ENCODE measurements around the gene MAP3K21.
A peak's percentile ranks its signal among the peaks of the same experiment; 100 is the strongest.

Gene MAP3K21

DNA sequence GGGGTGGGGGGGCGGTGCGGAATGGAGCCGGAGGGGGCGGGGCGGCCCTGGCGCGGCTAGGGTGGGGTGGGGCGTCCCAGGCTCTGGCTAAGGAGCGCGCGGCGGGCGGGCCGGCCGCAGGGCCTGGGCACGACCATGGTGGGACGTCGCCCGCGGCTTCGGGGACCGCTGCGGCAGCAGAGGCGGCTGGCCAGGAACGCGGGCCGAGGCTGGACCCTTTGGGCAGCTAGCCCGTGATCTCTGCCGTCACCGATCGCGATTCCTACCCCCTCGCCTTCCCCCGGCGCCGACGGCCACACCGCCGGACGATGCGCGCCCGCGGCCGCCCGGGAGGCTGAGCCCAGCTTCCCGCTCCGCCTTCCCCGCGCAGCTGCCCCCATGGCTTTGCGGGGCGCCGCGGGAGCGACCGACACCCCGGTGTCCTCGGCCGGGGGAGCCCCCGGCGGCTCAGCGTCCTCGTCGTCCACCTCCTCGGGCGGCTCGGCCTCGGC lies at the start of gene MAP3K21:
MAP3K21 (plus strand) TSS at position 74 of the 491 bp plus-strand sequence; CDS start at position 379, 305 bp downstream.
- DNase-seq (ENCODE audit: low read depth in 2 of 2, low spot score in 1 of 2): no peak

DNA sequence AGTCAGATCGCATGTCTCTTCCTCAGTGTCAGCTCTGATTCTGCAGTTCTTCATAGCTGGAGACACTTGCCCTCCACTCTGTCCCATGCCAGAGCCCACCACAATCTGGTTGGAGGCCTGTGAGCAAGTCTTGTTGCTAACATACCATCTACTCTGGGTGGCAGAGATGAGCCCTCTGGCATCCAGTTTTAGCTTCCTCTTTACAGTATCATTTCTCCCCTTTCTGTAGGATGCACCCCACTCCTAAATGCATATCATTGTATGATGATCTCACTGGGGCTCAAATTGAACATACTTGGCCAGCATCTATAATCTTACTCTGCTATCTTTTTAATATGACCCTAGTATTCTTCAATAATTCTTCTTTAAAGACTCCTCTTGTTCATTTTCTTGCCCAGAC lies 48.9 kb upstream of the MAP3K21 start:
- no peak for DNase-seq (ENCODE audit: low read depth in 2 of 2, low spot score in 1 of 2)

- DNase-seq (ENCODE audit: low read depth in 2 of 2, low spot score in 1 of 2): no peak
Measured at GRCh38 chr1:233279971-233280370, 47.6 kb upstream of the MAP3K21 start.

DNA sequence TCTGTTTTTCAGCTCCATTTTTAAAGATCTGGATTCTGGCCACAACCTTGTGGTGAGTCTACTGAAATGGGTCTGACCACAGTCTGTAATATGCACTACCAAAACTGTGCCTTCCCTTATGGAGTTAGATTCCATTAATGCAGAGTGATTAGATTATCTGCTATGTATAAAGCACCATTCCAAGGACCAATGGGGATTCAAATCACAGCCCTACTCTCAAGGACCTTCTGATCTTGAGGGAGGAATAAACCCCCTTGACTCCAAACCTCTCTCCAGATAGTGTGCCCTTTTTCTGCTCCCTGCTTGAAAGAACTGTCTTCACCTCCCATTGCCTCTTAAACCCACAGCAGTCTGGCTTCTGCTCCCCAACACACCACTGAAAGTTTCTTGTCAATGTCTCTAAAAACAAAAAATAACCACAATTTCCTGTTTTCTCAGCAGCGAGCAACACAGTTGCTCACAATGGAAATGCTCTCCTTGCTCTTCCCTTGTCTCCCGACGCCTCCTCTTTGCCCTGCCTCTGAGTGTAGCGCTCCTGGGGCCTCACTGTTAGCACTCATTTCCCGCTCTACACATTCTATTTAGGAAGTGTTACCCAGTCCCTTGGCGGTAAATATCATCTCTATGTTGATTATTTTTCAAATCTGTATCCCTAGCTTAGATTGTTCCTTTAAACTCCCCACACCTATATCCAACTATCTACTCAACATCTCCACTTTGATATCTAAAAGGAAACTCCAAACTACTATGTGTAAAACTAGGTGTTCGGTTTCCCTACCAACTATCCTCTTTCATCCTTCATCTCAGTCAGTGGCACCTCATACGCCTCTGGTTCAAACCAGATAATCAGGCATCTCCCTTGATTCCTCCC lies 45.6 kb upstream of the MAP3K21 start:
- DNase-seq (ENCODE audit: low read depth in 2 of 2, low spot score in 1 of 2): no peak

GRCh38 chr1:233282582-233282886 lies 45.0 kb upstream of the MAP3K21 start:
- DNase-seq (ENCODE audit: low read depth in 2 of 2, low spot score in 1 of 2): no peak

DNA sequence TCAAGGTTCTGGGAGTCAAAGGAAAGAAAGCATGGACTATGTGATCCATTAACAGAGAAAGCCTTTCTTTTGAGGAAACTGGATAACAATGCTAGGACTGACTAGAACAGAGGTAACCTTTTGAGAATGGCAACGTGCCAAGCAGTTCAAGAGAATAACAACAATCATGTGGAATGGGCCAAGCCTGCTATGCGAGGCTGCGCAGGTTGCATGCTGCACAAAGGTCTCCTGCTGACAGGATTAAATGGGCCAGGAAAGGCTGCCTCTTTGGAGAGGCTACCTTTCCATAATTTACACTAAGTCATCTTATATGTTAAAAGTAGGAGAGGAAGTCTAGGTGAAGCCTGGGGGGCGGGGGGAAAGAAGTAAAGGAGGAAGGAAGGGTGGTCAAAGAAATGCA lies 37.8 kb upstream of the MAP3K21 start:
- DNase-seq (ENCODE audit: low read depth in 2 of 2, low spot score in 1 of 2): no peak

DNA sequence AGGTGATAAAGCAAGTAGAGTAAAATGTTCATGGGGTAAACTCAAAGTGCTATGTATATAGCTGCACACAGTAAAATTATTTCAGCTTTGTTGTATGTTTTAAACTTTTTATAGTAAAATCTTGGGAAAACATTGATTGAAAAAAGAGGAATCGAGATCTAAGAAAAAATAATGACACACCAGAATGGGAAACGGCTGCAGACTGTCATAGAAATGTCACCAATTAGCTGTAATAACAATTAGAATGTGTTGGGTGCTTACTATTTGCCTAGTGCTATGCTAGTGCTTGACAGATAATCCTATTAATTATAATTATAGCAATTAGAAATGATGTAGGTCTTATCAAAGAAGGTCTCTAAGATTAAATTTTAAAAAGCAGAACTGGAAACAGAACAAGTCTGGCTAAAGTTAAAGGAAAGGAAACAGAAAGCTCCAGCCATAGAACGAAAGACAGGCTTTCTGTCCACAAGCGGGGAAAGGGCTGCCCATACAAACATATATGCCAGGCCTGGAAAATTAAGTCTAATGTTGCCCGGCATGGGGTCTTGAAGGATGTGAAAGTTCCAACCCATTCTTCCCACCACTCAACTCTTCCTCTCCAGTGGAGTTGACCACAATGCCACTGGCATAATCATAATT lies 37.0 kb upstream of the MAP3K21 start:
- no peak for DNase-seq (ENCODE audit: low read depth in 2 of 2, low spot score in 1 of 2)

DNA sequence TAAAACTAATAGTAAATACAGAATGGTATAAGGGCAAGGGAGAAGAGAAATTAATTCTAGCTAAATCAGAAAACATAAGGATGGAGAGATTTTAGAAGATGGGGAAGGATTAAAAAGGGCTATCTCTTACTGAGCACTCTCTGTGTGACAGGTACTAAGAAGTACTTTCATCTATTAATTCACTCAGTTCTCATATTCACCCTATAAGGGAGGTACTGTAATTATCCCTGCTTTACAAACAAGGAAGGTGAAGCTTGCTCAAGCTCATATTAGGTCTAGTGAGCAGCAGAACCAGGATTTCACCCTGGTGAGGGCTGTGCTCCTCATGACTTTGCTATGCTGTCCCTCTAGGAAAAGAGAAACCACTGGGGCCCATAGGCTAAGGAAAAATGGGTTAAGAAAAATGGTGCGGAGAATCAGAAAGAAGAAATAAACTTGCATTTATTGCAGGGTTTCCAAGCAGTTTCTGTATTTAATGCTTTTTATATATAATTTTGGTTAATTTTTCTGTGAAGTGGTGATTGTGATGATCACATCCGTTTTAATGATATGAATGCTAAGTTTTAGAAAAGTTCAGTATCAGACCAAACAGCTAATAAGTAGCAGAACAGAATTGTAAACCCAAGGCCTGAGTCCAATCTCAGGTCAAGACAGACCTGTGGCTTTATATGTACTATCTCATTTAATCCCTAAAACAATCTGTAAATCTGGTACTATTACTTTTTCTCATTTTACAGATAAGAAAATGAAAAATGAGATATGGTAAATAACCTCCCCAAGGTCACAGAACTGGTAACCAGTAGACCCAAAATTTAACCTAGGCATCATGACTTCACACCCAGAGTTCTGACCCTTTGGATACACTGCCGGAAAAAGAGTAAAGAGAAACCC lies 33.7 kb upstream of the MAP3K21 start:
- no peak for DNase-seq (ENCODE audit: low read depth in 2 of 2, low spot score in 1 of 2)

DNA sequence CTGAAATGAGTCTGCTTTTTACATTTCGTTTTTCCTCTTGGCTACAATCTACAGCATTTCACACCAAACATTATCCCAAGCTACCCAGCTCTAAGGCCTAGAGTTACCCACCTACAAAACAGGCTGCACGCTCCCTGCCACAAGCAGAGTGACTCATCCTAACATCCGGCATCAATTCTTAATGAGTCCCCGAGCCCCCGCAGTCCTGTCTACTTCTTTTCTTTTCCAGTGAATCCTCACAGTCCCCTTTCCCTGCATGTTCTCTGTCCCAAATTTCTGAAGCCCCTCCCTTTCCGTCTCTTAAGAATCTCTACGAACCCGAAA lies 32.6 kb upstream of the MAP3K21 start:
- DNase-seq (ENCODE audit: low read depth in 2 of 2, low spot score in 1 of 2): peak in 1 of 2 donors; percentile 12

GRCh38 chr1:233295237-233295974 lies 32.1 kb upstream of the MAP3K21 start, which contains the start of gene PCNX2:
PCNX2 (minus strand) TSS chr1:233295725; CDS start chr1:233295478, 247 bp downstream.
- DNase-seq (ENCODE audit: low read depth in 2 of 2, low spot score in 1 of 2): peak; percentile 27 to 38

DNA sequence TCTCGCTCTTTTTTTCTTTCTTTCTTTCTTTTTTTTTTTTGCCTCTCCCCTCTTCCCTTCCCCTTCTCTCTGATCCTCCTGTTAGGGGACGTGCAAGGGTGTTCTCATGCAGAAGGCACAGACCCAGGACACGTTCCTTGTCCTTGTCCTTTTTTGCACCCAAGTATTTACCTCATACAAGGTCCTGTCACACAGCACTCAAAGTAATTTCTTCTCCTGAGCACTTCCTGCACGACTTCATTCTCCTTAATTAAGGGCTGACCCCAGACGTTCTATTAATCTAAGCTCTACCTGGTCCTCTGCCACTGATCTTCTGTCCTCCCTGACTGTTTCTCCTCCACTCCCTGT lies 31.6 kb upstream of the MAP3K21 start:
- no peak for DNase-seq (ENCODE audit: low read depth in 2 of 2, low spot score in 1 of 2)

- DNase-seq (ENCODE audit: low read depth in 2 of 2, low spot score in 1 of 2): no peak
Measured at GRCh38 chr1:233299450-233299849, 28.1 kb upstream of the MAP3K21 start.

GRCh38 chr1:233300326-233300725 lies 27.2 kb upstream of the MAP3K21 start:
- DNase-seq (ENCODE audit: low read depth in 2 of 2, low spot score in 1 of 2): no peak

GRCh38 chr1:233304489-233305102 lies 22.9 kb upstream of the MAP3K21 start:
- no peak for DNase-seq (ENCODE audit: low read depth in 2 of 2, low spot score in 1 of 2)

DNA sequence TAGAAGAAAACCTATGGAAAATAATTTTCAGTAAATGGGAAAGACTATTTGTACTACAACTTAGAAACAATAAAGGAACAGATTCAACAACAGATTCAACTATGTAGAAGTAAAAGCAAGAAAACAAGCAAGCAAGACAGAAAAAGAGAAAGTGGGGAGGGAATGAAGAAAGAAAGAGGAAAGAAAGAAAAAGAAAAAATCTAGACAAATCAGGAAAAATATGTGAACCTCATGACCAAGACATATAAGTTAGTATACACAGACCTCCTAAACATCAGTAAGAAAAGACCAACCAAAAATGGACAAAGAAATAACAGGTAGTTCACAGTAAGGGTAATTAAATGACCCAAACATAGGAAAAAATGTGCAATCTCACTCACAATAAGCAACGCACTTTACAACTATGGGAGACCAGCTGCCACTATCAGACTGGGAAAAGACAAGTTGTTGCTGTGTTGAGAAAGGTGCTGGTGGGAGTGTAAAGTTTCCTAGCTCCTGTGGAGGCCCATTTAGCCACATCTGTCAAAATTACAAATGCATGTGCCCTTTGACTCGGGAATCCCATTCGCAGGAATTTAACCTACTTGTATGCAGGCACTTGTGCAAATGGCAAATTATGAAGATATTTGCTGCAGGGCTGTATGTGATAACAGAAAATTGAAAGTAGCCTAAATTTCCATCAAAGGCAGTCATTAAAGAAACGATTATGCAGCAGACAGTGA lies 13.9 kb upstream of the MAP3K21 start:
- DNase-seq (ENCODE audit: low read depth in 2 of 2, low spot score in 1 of 2): no peak

DNA sequence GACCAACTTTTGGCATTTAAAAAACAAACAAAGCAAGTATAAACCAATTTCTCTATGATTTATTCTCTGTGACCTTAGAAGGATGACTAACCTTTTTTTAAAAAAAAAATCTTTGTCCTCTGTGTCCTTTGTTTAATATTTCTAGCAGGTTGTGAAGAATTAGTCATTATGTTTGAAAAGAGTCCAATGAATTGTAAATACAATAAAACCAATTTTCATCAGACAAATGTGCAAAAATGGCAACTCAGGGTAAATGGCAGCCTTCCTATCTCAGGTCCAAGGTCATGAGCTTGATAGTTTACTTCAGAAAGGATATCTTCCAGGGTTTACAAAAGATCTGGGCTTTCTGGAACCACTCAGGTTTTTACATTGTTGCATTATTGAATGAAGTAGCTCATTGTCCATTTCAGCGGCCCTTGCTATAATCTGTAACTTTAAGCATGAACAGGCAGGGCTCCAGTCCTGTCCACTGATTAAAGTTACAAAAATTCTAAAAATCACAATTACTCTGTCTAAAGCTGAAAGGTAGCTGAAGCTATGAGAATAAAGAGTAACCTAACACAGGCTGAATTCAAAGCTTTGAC lies 11.7 kb upstream of the MAP3K21 start:
- DNase-seq (ENCODE audit: low read depth in 2 of 2, low spot score in 1 of 2): no peak

DNA sequence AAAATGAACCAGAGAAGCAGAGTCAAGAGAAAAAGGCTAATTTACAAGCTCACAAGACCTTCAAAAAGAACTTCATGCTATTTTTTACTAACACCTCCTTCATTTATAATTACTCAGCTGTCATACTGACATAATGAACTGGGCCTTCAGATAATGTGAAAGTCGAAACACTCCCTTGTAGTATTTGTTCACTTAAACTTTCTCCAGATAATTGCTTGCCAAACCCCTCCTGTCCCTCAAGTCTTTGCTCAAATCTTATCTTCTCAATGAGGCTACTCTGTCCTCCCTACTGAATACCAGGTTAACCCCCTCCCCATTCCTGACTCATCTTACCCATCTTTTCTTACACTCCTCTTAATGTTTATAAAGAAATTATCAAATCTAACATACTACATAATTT lies 11.1 kb upstream of the MAP3K21 start:
- DNase-seq (ENCODE audit: low read depth in 2 of 2, low spot score in 1 of 2): no peak

- DNase-seq (ENCODE audit: low read depth in 2 of 2, low spot score in 1 of 2): no peak
Measured at GRCh38 chr1:233319272-233319671, 8.3 kb upstream of the MAP3K21 start.

- no peak for DNase-seq (ENCODE audit: low read depth in 2 of 2, low spot score in 1 of 2)
Measured at GRCh38 chr1:233320023-233320422, 7.5 kb upstream of the MAP3K21 start.

GRCh38 chr1:233323718-233324117 lies 3.8 kb upstream of the MAP3K21 start:
- DNase-seq (ENCODE audit: low read depth in 2 of 2, low spot score in 1 of 2): no peak
